GM12878 (cell line): ENCODE data around the gene CAPN3. TPM values are rescaled to one million over a fixed set of nuclear protein-coding genes. Genes with fewer than 3 reads are reported as not detected.

Experiments
- ATAC-seq: fragments of 200-7000 bp; cut with Tn5 transposase; 3 replicates; pipeline ENCODE4 v1.9.1; 2020; ENCODE audit warnings: mild to moderate bottlenecking, moderate library complexity
- BruUV-seq: library from RNA; stranded (reverse); fragments of 400-500 nt; replicated peaks from 2 replicates; lab custom pipeline; 2021; lab: Mats Ljungman, UMichigan
- CTCF ChIA-PET: fragments of 300-600 bp; sonication (Branson Sonifier 250); formaldehyde crosslinking; extraction: SDS; loops from one replicate; lab custom pipeline; 2021; ENCODE audit warnings: inconsistent platforms; lab: Yijun Ruan, JAX
- POLR2A ChIA-PET: fragments of 350-600 bp; formaldehyde crosslinking; extraction: SDS; loops from one replicate; lab custom pipeline; 2021; ENCODE audit warnings: inconsistent platforms; lab: Charles Lee
- RAD21 ChIA-PET: fragments of 300-600 bp; sonication (Branson Sonifier 250); formaldehyde crosslinking; loops from one replicate; lab custom pipeline; 2023; ENCODE audit warnings: antibody characterized with exemption; ENCODE audit not compliant: unreplicated experiment; lab: Charles Lee
- SMC1A ChIA-PET: fragments of 300-600 bp; sonication (Branson Sonifier 250); formaldehyde crosslinking; loops from one replicate; lab custom pipeline; 2023; ENCODE audit not compliant: unreplicated experiment, uncharacterized antibody; lab: Charles Lee
- DNase-seq: peaks from one replicate; pipeline ENCODE4 v3.0.0-alpha.2; 2011; ENCODE audit warnings: low read depth, low spot score
- FAIRE-seq: peaks from 3 replicates; lab custom pipeline; 2011; peaks lifted over from hg19 to GRCh38; lab: Jason Lieb, UNC
- H2AFZ ChIP-seq: 2 replicates; pipeline ENCODE4 v1.6.0; 2011; ENCODE audit warnings: low read depth, low read length, control low read depth; ENCODE audit not compliant: control insufficient read depth
- H3K27ac ChIP-seq: 2 replicates; pipeline ENCODE4 v1.5.1; 2011; ENCODE audit warnings: control low read depth; ENCODE audit not compliant: control insufficient read depth, insufficient read depth
- H3K27me3 ChIP-seq, 2 experiments: replicated peaks in 1 of 2; 2 replicates each; pipeline versions ENCODE4 v1.6.0 to v1.6.1; 2011; ENCODE audit warnings: low read length in 1 of 2; ENCODE audit not compliant: control insufficient read depth in 2 of 2, insufficient read depth in 2 of 2
- H3K36me3 ChIP-seq, 2 experiments: 2 replicates each; pipeline ENCODE4 v1.5.1; 2011; ENCODE audit warnings: low read length in 1 of 2; ENCODE audit not compliant: control insufficient read depth in 2 of 2, insufficient read depth in 2 of 2
- H3K4me1 ChIP-seq: 2 replicates; pipeline ENCODE4 v1.6.1; 2011; ENCODE audit warnings: mild to moderate bottlenecking, low read length, moderate library complexity, mixed read lengths; ENCODE audit not compliant: control insufficient read depth, insufficient read depth
- H3K4me2 ChIP-seq: 2 replicates; pipeline ENCODE4 v1.6.0; 2011; ENCODE audit warnings: control low read depth; ENCODE audit not compliant: control insufficient read depth, insufficient read depth
- H3K4me3 ChIP-seq: fragments of 200-600 bp; sonication (generic); 2 replicates; pipeline ENCODE4 v1.5.1; 2016
- H3K79me2 ChIP-seq: 2 replicates; pipeline ENCODE4 v1.6.0; 2011; ENCODE audit warnings: low read length; ENCODE audit not compliant: control insufficient read depth, insufficient read depth
- H3K9ac ChIP-seq: 2 replicates; pipeline ENCODE4 v1.8.0; 2011; ENCODE audit warnings: low read length, control low read depth, mixed read lengths; ENCODE audit not compliant: control insufficient read depth, insufficient read depth
- H3K9me3 ChIP-seq: replicated peaks from 3 replicates; pipeline ENCODE4 v1.5.1; 2011; ENCODE audit warnings: mild to moderate bottlenecking, low read length; ENCODE audit not compliant: control insufficient read depth, insufficient read depth
- H4K20me1 ChIP-seq: 2 replicates; pipeline ENCODE4 v1.6.0; 2011; ENCODE audit not compliant: control insufficient read depth, insufficient read depth
- BHLHE40 ChIP-seq, 2 experiments: fragments of 450-650 bp in 1 of 2; IDR thresholded peaks; 2 replicates each; pipeline ENCODE4 v1.6.1; 2011 to 2017; ENCODE audit warnings: low read depth in 2 of 2, borderline replicate concordance in 1 of 2, improper control_type of control experiment in 1 of 2, low read length in 1 of 2, mild to moderate bottlenecking in 1 of 2
- GATAD2B ChIP-seq: fragments of 450-650 bp; conservative IDR thresholded peaks from 2 replicates; pipeline ENCODE4 v1.6.1; 2017; ENCODE audit warnings: low read depth, mild to moderate bottlenecking, moderate library complexity
- HDGF ChIP-seq: fragments of 450-650 bp; IDR thresholded peaks from 2 replicates; pipeline ENCODE4 v1.6.1; 2016; ENCODE audit warnings: antibody characterized with exemption
- LARP7 ChIP-seq: fragments of 450-650 bp; IDR thresholded peaks from 2 replicates; pipeline ENCODE4 v1.6.1; 2017; ENCODE audit warnings: mild to moderate bottlenecking
- NBN ChIP-seq: fragments of 450-650 bp; IDR thresholded peaks from 2 replicates; pipeline ENCODE4 v1.6.1; 2016
- POLR2AphosphoS2 ChIP-seq: IDR thresholded peaks from 2 replicates; pipeline ENCODE4 v1.6.1; 2011; ENCODE audit warnings: low read depth, mild to moderate bottlenecking, low read length, improper control_type of control experiment, moderate library complexity
- SKIL ChIP-seq: fragments of 450-650 bp; IDR thresholded peaks from 2 replicates; pipeline ENCODE4 v1.6.1; 2017; ENCODE audit warnings: mild to moderate bottlenecking, low read depth, inconsistent platforms; ENCODE audit not compliant: poor library complexity, severe bottlenecking
- SPI1 ChIP-seq: IDR thresholded peaks from 2 replicates; pipeline ENCODE4 v1.6.1; 2011; ENCODE audit warnings: low read depth, mild to moderate bottlenecking, low read length, moderate library complexity, borderline replicate concordance; ENCODE audit not compliant: insufficient read depth
- SREBF2 ChIP-seq: IDR thresholded peaks from 2 replicates; pipeline ENCODE4 v1.6.1; 2012; ENCODE audit warnings: mild to moderate bottlenecking, low read length
- ZBED1 ChIP-seq: IDR thresholded peaks from 2 replicates; pipeline ENCODE4 v1.6.1; 2016; ENCODE audit warnings: borderline replicate concordance
- ZNF687 ChIP-seq: fragments of 450-650 bp; IDR thresholded peaks from 2 replicates; pipeline ENCODE4 v1.6.1; 2017; ENCODE audit warnings: mild to moderate bottlenecking, moderate library complexity
- WGBS: methylation state at CpG from one replicate; pipeline ENCODE4 v1.1.6; 2016; ENCODE audit warnings: low lambda C conversion rate; ENCODE audit not compliant: insufficient replicate concordance, insufficient coverage; ENCODE audit errors: missing lambda C conversion rate; 5-methylcytosine and 5-hydroxymethylcytosine counted together
- in situ Hi-C: fragments of 300-500 bp; cut with MboI; formaldehyde crosslinking; loops from 9 replicates; pipeline ENCODE4 v1.14.3; 2018; ENCODE audit warnings: mixed read lengths
- intact Hi-C: fragments of 100-400 bp; cut with micrococcal nuclease; formaldehyde crosslinking; loops from one replicate; pipeline ENCODE4 v1.14.2; 2022; ENCODE audit not compliant: unreplicated experiment
- polyA plus RNA-seq, 11 experiments: library from polyadenylated mRNA; depleted of rRNA in 4 of 11; unstranded in 6 of 11; stranded (reverse) in 5 of 11; fragments of >200 nt; fragmentation: Nextera tagmentation in 4 of 11; fragmentation: Illumina TruSeq in 1 of 11; extraction: Ambion mirVana in 4 of 11; extraction: Trizol in 1 of 11; gene quantifications; 1 replicate in 1 of 11; 2 replicates in 10 of 11; pipeline versions ENCODE4 v1.2.1 to v1.2.3, GENCODE V29; 2011 to 2016; ENCODE audit warnings: inconsistent platforms in 2 of 11, missing spikeins in 2 of 11, low read depth in 1 of 11
- total RNA-seq, 4 experiments: library from RNA; depleted of rRNA in 3 of 4; stranded (reverse); fragments of >200 nt in 3 of 4; fragmentation: Illumina TruSeq in 1 of 4; extraction: Trizol in 1 of 4; gene quantifications; 2 replicates each; pipeline versions ENCODE4 v1.2.1 to v1.2.3, GENCODE V29; 2013 to 2021

CAPN3 gene
- total and polyA plus RNA-seq, 10 of the 15 experiments (the other 5 are each of a cell fraction or from before 2014, with no cell fraction given): 1.1 to 3.8 (median 2.4) TPM

- no peaks in the 10 kb centered on the region; the same call in 2 of the 3 replicates for H3K9me3 ChIP-seq
- no peaks in the 10 kb centered on the region for H3K79me2 ChIP-seq
- ATAC-seq (no peak), FAIRE-seq (no peak), DNase-seq (no peak)
- no TSS peak for BruUV-seq
- no peaks in the 10 kb centered on the region for H4K20me1 ChIP-seq
- RAD21 ChIA-PET: no interaction called here
- H2AFZ ChIP-seq: no peak overlapping the region
- TF ChIP-seq HDGF (no peak), SPI1 (no peak), NBN (no peak), LARP7 (no peak), ZBED1 (no peak), BHLHE40 (IDR thresholded peaks at IDR 0.05; ENCODE audit: borderline replicate concordance in 1 of 2, low read depth in 2 of 2, low read length in 1 of 2) (no peak), ZNF687 (no peak), GATAD2B (no peak), SKIL (no peak), SREBF2 (no peak), POLR2AphosphoS2 (no peak)
- POLR2A ChIA-PET: no interaction called here
- H3K27me3 ChIP-seq: no peaks in the 10 kb centered on the region
- in situ Hi-C loops: no loop called here
- no peak overlapping the region for H3K9ac ChIP-seq
- no peak overlapping the region for H3K4me2 ChIP-seq
- intact Hi-C loops: no loop called here
- H3K27ac ChIP-seq: no peak overlapping the region
- H3K36me3 ChIP-seq: peaks cover 2 to 12% of the 10 kb centered on the region in 2 experiments; a peak in 2 of 4 replicates
- H3K4me1 ChIP-seq: no peaks in the 10 kb centered on the region
- SMC1A ChIA-PET: no interaction called here
- 84% methylated on average over 3 of the region's 3 CpGs for WGBS
- no peak overlapping the region for H3K4me3 ChIP-seq
- CTCF ChIA-PET: no interaction called here
Measured at GRCh38 chr15:42331235-42331634, 28.1 kb upstream of the CAPN3 start.
